Ectodermal cell (in vitro differentiated cells): ENCODE measurements around the gene MYO1C.
"Not testable (repeated sequence)": the region's sequence is repeated elsewhere in the genome, so short reads cannot be mapped to it uniquely, and the experiment has no call there.

Experiments
- H3K27ac ChIP-seq: 2 replicates; pipeline ENCODE4 v1.7.0; 2013; ENCODE audit warnings: mild to moderate bottlenecking, low read depth, low read length; ENCODE audit not compliant: insufficient read depth, poor library complexity, severe bottlenecking
- H3K27me3 ChIP-seq: 2 replicates; pipeline ENCODE4 v1.7.0; 2013; ENCODE audit warnings: mild to moderate bottlenecking, low read length; ENCODE audit not compliant: insufficient read depth, control insufficient read depth, poor library complexity, severe bottlenecking
- H3K36me3 ChIP-seq: one replicate; pipeline ENCODE4 v1.7.0; 2013; ENCODE audit warnings: low read length; ENCODE audit not compliant: control insufficient read depth, insufficient read depth
- H3K4me1 ChIP-seq: one replicate; pipeline ENCODE4 v1.7.0; 2013; ENCODE audit warnings: low read length; ENCODE audit not compliant: control insufficient read depth, insufficient read depth
- H3K4me3 ChIP-seq: 2 replicates; pipeline ENCODE4 v1.7.0; 2013; ENCODE audit warnings: low read depth, low read length, control low read depth; ENCODE audit not compliant: insufficient read depth
- H3K9me3 ChIP-seq: 2 replicates; pipeline ENCODE4 v1.7.0; 2013; ENCODE audit warnings: mild to moderate bottlenecking, low read length, moderate library complexity; ENCODE audit not compliant: control insufficient read depth
- WGBS, 2 experiments: methylation state at CpG; one replicate each; pipeline ENCODE4 v1.1.7; 2013; ENCODE audit warnings: missing lambda C conversion rate in 2 of 2; 5-methylcytosine and 5-hydroxymethylcytosine counted together

MYO1C gene

DNA sequence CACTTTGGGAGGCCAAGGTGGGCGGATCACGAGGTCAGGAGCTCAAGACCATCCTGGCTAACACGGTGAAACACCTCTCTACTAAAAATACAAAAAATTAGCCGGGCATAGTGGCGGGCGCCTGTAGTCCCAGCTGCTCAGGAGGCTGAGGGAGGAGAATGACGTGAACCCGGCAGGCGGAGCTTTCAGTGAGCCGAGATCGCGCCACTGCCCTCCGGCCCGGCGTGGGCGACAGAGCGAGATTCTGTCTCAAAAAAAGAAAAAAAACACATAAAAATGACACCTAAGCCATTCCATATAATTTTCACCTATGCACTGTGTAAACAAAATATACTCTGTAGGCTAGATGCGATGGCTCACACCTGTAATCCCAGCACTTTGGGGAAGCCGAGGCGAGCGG is 42.2 kb downstream of the MYO1C start:
- H3K36me3 ChIP-seq: not testable (repeated sequence)
- WGBS, 2 experiments: 94 to 95% methylated on average over 21 of the region's 21 CpGs

GRCh38 chr17:1449412-1449967 is 43.0 kb downstream of the MYO1C start:
- H3K9me3 ChIP-seq: no peaks in the 10 kb centered on the region
- H3K27ac ChIP-seq: no peak overlapping the region
- H3K27me3 ChIP-seq: no peaks in the 10 kb centered on the region
- no peak overlapping the region for H3K4me3 ChIP-seq
- H3K36me3 ChIP-seq: no peaks in the 10 kb centered on the region
- WGBS, 2 experiments: 88 to 89% methylated on average over 5 of the region's 5 CpGs
- peaks cover under 1% of the 10 kb centered on the region for H3K4me1 ChIP-seq

More for the DNA sequence above, 42.2 kb downstream of the MYO1C start:
- H3K27ac ChIP-seq, H3K9me3 ChIP-seq, H3K4me3 ChIP-seq, H3K27me3 ChIP-seq, H3K4me1 ChIP-seq: not testable (repeated sequence)

DNA sequence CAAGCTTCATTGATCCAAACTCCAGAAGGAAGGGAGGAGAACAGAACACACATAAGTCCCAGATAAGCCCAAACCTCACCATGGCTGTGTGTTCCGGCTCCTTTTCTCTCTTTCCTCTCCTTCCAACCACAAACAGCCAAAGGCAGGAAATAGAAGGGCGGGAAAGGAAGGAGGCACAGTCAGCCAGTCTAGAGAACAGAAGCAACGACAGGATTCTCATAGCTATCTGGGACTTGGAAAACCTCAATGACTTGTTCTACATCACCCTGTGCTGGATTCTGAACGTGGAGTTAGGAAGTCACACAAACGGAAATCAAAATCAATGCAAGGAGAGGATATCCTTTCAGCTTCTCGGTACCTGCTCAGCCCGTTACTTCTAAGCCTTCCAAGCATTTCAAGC is 45.4 kb downstream of the MYO1C start:
- no peak overlapping the region for H3K4me3 ChIP-seq
- no peaks in the 10 kb centered on the region for H3K4me1 ChIP-seq
- no peaks in the 10 kb centered on the region for H3K36me3 ChIP-seq
- no peak overlapping the region for H3K27ac ChIP-seq
- no peaks in the 10 kb centered on the region for H3K27me3 ChIP-seq
- 90 to 95% methylated on average over 7 of the region's 7 CpGs for WGBS, 2 experiments
- no peaks in the 10 kb centered on the region for H3K9me3 ChIP-seq

- whole genome bisulfite sequencing, 2 experiments: 95% methylated on average over 12 of the region's 12 CpGs
- no peaks in the 10 kb centered on the region for H3K36me3 ChIP-seq
- no peaks in the 10 kb centered on the region for H3K4me1 ChIP-seq
Observed at GRCh38 chr17:1446201-1446600, 46.3 kb downstream of the MYO1C start.

DNA sequence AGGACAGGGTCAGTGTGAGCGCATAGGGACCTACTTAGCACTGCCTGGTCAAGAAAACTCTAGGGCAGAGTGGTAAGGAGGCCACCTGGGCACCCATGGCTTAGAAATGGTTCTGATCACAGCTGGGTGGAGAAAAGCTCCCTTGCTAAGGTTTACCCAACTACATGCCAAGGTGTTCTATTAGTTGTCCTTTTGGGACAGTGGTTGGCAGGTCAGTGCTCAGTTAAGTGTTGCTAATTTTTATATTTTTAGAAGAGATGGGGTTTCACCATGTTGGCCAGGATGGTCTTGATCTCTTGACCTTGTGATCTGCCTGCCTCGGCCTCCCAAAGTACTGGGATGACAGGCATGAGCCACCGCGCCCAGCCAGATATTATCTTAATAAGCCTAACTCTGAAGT is 46.8 kb downstream of the MYO1C start:
- not testable (repeated sequence) for H3K4me3 ChIP-seq, H3K27ac ChIP-seq, H3K9me3 ChIP-seq, H3K4me1 ChIP-seq, H3K27me3 ChIP-seq, H3K36me3 ChIP-seq
- WGBS, 2 experiments: 93 to 95% methylated on average over 4 of the region's 4 CpGs

More at GRCh38 chr17:1446201-1446600, 46.3 kb downstream of the MYO1C start:
- H3K27me3 ChIP-seq: no peaks in the 10 kb centered on the region
- no peak overlapping the region for H3K27ac ChIP-seq
- H3K4me3 ChIP-seq: no peak overlapping the region
- H3K9me3 ChIP-seq: no peaks in the 10 kb centered on the region

- not testable (repeated sequence) for H3K27ac ChIP-seq, H3K27me3 ChIP-seq, H3K9me3 ChIP-seq, H3K4me3 ChIP-seq, H3K36me3 ChIP-seq, H3K4me1 ChIP-seq
- 96 to 97% methylated on average over 6 of the region's 6 CpGs for WGBS, 2 experiments
Observed at GRCh38 chr17:1442721-1443120, 49.8 kb downstream of the MYO1C start.

- Histone ChIP-seq H3K9me3 (no peaks in the 10 kb centered on the region), H3K4me1 (no peaks in the 10 kb centered on the region), H3K36me3 (no peaks in the 10 kb centered on the region), H3K27ac (no peak overlapping the region), H3K4me3 (no peak overlapping the region), H3K27me3 (no peaks in the 10 kb centered on the region)
- WGBS, 2 experiments: 92 to 95% methylated on average over 4 of the region's 4 CpGs
Observed at GRCh38 chr17:1442187-1442586, 50.3 kb downstream of the MYO1C start.

DNA sequence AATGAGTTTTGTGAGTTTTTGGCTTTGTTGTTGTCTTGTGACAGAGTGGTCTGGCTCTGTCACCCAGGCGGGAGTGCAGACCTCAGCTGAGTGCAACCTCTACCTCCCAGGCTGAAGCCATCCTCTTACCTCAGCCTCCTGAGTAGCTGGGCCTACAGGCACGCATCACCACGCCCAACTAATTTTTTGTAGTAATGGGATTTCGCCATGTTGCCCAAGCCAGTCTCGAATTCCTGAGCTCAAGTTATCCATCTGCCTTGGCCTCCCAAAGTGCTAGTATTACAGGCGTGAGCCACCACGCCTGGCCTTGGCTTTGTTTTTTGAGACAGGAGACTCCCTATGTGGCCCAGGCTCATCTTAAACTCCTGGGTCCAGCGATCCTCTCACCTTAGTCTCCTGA is 51.6 kb downstream of the MYO1C start:
- Histone ChIP-seq H3K27ac (no peak overlapping the region), H3K4me3 (no peak overlapping the region), H3K27me3 (no peaks in the 10 kb centered on the region), H3K4me1 (no peaks in the 10 kb centered on the region), H3K9me3 (no peaks in the 10 kb centered on the region), H3K36me3 (peaks cover 8% of the 10 kb centered on the region)
- WGBS, 2 experiments: 91 to 94% methylated on average over 8 of the region's 8 CpGs

GRCh38 chr17:1438593-1439083 is 53.8 kb downstream of the MYO1C start:
- Histone ChIP-seq H3K27ac (no peak overlapping the region), H3K4me1 (no peaks in the 10 kb centered on the region), H3K27me3 (no peaks in the 10 kb centered on the region), H3K4me3 (no peak overlapping the region), H3K9me3 (no peaks in the 10 kb centered on the region), H3K36me3 (peaks cover 18% of the 10 kb centered on the region)
- WGBS, 2 experiments: 90 to 92% methylated on average over 11 of the region's 11 CpGs

- Histone ChIP-seq H3K4me1 (no peaks in the 10 kb centered on the region), H3K27ac (no peak overlapping the region), H3K36me3 (peaks cover 22% of the 10 kb centered on the region), H3K9me3 (no peaks in the 10 kb centered on the region), H3K27me3 (no peaks in the 10 kb centered on the region), H3K4me3 (no peak overlapping the region)
- WGBS, 2 experiments: 97 to 98% methylated on average over 3 of the region's 3 CpGs
Observed at GRCh38 chr17:1435326-1435725, 57.2 kb downstream of the MYO1C start.

DNA sequence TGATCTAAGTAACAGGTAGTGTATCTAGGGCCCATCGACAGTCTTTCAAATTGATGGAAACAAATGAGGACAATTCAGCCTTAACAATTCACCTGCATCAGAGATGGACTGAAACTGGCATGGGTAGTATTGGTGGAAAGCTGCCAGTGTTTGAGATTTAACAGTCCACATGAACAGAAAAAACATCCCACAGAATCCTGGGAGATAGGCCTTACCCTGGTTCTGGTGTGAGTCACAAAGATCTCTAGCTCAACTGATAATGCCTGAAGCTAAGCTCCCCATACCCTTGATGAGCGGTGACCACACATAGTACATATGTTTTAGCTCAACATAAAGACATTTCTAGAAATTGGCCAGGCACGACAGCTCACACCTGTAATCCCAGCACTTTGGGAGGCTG is 58.3 kb downstream of the MYO1C start:
- Histone ChIP-seq H3K9me3 (no peaks in the 10 kb centered on the region), H3K27ac (no peak overlapping the region), H3K36me3 (peaks cover 22% of the 10 kb centered on the region), H3K27me3 (no peaks in the 10 kb centered on the region), H3K4me3 (no peak overlapping the region), H3K4me1 (no peaks in the 10 kb centered on the region)
- 95 to 97% methylated on average over 3 of the region's 3 CpGs for WGBS, 2 experiments
